G401 (cell line): ENCODE results near the gene CLUH. TPM values are rescaled to one million over a fixed set of nuclear protein-coding genes. Genes with fewer than 3 reads are reported as not detected.

ENCODE experiments used
- DNase-seq: peaks from one replicate; pipeline ENCODE4 v3.0.0-alpha.2; 2015; ENCODE audit warnings: low spot score
- in situ Hi-C: cut with HindIII; loops from 2 replicates; pipeline ENCODE4 v1.10.0; 2016; ENCODE audit warnings: low sequenced_read_pairs, mixed read lengths
- total RNA-seq: library from RNA; depleted of rRNA; stranded (reverse); fragments of >200 nt; shearing (Covaris generic); gene quantifications from 2 replicates; pipeline ENCODE4 v1.2.3, GENCODE V29; 2014; rRNA removed

Gene CLUH
- total RNA-seq, result 54.1 and 58.1 TPM in 2 replicates

- in situ Hi-C loops, result no loop called here
- DNase-seq, result peak; percentile 94
Observed at GRCh38 chr17:2711608-2712299, at the start of gene CLUH. CLUH (minus strand) TSS chr17:2711764; CDS start chr17:2711661, 103 bp downstream.

GRCh38 chr17:2758870-2759269 is 47.3 kb upstream of the CLUH start:
- no peak for DNase-seq
- in situ Hi-C loops, result no loop called here

DNA sequence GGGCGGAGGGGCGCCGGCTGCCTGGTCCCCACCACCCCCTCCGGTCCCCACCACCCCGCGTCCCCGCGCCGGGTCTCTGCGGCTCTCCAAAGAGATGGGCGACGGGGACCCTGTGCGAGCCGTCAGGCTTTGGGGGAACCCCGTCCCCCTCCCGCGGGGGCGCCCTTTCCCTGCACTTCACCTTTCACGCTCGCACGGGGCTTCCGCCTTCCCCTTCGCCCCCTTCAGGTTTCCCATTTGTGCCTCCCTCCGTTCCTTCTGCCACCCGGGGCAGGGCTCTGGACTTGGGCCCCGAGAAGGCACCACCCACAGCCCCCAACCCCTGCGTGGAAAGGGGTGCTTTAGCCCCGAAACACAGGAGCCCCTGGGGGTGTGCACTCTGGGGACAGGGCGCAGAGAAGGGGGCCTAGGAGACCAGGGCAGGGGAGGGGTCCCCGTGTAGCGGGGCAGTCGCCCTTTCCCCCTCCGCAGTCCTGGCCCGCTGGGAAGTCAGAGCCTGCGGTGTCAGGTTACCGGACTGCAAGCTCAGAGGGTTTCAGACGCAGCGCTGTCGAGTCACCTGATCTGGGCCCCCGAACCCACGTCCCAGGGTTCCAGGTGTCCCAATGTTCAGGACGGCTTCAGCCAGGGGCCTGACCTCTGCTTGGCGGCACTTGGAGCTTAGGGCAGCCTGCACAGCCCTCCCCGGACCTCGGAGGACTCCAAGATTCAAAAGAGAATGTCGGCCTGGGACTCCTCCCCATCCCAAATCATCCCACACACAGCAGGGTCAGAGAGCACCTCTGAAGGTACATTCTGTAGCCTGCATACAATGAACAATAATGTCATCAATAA is 44.5 kb upstream of the CLUH start:
- in situ Hi-C loops, result no loop called here
- DNase-seq, result no peak

DNA sequence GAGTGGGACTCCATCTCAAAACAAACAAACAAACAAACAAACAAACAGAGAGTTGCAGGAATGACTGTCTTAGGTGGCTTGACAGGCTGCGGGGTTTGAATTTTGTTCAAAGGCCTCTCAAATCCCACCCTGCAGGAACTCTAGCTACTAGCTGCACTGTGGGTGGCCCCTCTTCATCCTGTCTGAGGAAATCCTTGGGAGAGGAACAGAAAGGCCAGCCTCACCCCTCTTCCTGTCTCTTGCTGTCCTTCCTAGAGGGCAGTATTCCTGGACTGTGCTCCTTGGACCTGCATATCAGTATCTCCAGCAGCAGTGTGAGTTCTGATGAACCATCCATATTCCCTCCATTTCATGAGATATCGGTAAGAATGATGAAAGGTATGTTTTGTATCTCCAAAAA is 39.9 kb upstream of the CLUH start:
- in situ Hi-C loops, result no loop called here
- no peak for DNase-seq

DNA sequence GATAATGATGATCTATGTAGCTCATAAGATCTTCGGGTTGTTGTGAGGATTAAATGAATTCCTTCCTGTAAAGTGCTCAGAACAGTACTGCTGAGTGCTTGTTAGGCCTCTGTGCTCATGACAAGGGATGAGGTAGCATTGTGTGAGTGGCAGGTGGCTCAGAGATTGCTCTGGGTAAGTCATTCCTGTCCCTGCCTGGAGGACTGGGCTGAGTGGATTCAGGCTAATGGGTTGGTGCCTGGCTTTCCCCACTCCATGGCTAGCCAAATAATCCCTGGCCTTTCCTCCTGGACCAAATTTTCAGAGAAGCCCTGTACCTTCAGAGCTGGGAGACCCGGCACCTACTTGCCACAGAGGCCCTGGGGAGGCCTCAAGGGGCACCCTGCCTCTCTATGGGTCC is 39.2 kb upstream of the CLUH start:
- in situ Hi-C loops, result no loop called here
- no peak for DNase-seq

DNA sequence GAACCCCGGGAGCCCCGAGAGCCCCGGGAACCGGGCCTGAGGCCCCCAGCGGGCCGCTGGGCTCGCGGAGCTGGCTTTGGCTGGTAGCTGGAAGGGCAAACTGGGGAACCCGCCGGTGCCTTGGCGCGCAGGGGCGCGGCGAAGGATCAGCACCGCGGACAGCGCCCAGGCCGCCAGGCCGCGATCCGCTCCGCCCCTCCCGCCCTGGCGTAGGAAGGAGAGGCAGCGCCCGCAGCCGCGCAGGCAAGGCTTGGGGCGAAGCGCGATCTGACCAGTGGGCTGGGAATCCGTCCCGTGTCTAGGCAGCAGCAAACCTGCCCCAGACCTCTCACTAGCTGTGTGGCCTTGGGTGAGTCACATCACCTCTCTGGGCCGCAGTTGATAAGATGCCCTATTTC is 38.2 kb upstream of the CLUH start:
- in situ Hi-C loops, result no loop called here
- DNase-seq, result peak; percentile 74

DNA sequence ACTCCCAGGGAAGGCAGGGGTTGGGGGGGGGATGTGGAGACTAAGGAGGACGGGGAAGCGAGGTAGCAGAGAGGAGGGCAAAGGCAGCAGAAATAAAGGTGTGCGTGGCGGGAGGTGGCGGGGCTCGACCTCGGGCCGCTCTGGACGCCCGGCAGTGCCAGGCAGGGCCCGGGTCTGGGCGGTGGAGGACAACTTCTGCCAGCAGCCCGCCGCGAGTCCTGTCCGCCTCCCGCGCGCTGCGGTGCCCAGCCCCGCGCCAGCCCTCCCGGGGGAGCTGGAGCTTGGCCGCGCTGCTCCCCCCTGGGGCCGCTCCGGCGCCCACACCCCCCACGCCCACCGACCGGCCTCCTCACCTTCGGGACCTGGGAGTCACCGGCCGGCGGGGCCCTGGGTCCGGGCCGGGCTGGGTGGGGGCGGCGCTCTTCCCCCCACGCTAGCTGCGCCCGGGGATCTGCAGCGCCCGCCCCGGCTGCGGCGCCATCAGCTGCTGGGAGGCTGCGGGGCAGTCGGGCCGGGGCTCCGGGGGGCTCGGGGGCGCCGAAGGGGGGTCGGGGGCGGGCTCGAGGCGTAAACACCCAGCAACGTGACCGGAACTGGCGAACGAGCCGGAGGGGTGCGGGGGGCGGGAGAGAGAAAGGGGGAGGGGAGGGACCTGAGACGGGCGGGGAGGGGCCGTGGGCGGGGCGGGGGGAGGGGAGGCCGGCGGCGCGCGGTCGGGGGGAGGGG is 37.7 kb upstream of the CLUH start, which contains the start of gene CCDC92B:
TSS of gene CCDC92B (minus strand) at position 595 of the 726 bp plus-strand sequence. CDS start 14,507 bp downstream, outside the sequence.
- in situ Hi-C loops, result no loop called here
- DNase-seq, result peak; percentile 63

DNA sequence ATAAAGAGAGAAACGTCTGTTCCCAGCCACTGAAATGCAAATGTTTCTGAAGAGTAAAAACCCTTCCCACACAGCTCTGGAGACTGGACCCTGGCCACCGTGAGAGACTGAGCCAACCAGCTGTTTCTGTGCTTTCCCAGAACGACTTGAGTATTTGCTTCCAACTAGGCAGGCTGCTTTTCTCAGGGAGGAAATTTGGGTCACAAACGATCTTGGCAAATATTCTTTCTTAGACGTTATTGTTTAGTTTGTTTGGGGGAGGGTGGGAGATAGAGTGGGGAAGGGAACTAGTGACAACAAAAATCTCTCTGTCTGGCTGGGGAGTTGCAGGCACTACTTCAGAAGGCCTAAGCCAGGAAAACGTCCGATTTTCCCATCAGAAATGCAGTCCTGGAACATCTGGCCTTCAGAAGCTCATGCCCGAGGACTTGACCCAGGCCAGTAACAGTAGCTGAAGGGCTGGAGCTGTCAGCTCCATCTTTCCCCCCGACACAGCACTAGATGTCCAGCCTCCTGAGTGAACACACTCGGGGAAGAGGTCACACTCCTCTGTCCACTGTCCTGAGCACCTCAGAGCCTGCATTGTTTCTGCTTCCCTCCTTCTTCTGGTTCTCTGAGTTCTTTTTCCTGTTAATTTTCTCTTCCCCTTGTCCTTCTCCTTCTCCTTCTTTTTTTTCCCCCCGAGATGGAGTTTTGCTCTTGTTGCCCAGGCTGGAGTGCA is 33.9 kb upstream of the CLUH start:
- in situ Hi-C loops, result no loop called here

DNA sequence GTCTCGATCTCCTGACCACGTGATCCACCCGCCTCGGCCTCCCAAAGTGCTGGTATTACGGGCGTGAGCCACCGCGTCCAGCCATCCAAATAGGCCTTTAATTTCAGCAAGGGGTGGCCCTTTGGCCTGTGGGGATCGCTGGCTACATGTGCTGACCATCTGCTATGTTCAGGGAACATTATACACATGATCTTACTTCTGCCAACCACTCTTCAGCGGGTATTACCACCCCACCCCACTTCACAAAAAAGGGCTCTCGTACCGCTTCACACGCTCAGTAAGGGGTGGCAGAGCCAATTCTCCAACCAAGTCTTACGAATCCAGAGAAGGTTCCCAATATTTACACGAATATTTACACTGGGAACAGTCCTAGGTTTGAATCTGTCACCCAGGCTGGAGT is 26.1 kb upstream of the CLUH start:
- peak; percentile 69 for DNase-seq
- in situ Hi-C loops, result no loop called here

More for the DNA sequence above, 33.9 kb upstream of the CLUH start:
- no peak for DNase-seq

GRCh38 chr17:2736956-2737355 is 25.4 kb upstream of the CLUH start:
- DNase-seq, result peak; percentile 61
- in situ Hi-C loops, result no loop called here

- in situ Hi-C loops, result no loop called here
- DNase-seq, result no peak
Observed at GRCh38 chr17:2735896-2736295, 24.3 kb upstream of the CLUH start.

DNA sequence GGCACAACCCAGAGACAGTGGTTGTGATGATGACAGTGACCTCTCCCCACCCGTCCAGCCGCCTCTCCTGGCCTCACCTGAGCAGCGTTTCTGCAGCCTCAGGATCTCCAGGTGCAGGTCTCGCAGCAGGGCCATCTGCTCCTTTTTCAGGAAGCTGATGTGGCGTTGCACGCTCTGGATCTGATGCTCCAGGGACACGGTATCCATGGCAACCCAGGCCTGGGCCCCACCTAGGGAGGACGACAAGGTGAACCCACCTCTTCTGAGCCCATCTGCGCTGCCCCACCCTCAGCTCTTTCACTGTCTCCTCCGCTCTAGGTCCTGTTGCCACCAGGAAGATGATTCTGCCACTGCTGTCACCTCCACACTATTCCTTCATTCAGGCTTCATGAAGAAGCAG is 23.4 kb upstream of the CLUH start:
- DNase-seq, result no peak
- in situ Hi-C loops, result no loop called here

- no peak for DNase-seq
- in situ Hi-C loops, result no loop called here
Observed at GRCh38 chr17:2731807-2732206, 20.2 kb upstream of the CLUH start.

DNA sequence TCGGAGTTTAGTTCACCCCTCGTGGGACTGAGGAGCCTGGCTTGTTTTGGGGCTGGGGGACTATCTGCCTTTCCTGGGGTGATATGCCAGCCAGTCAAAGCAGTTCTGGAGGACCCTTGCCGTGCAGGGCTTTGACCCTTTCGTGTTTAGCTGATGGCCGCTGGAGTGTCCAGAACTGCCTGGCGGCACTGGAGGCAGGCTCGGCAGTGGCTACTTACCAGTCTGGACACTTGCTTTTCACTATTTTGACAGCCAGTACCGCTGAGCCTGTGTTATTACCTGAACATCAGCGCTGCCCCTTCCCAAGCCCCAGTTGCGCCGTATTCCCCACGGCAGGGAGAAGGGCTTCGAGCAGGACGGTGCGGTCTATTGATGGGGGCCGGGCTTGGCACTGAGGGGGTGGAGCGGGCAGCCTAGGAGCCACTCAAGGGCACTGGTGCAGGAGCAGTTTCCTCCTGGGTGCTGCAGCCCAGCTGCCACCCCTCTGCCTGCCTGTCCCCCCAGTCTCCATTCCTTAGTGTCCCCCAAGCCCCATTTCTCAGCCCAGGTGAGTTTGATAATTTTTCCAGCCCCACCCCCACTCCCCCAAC is 19.3 kb upstream of the CLUH start:
- no peak for DNase-seq
- in situ Hi-C loops, result no loop called here

DNA sequence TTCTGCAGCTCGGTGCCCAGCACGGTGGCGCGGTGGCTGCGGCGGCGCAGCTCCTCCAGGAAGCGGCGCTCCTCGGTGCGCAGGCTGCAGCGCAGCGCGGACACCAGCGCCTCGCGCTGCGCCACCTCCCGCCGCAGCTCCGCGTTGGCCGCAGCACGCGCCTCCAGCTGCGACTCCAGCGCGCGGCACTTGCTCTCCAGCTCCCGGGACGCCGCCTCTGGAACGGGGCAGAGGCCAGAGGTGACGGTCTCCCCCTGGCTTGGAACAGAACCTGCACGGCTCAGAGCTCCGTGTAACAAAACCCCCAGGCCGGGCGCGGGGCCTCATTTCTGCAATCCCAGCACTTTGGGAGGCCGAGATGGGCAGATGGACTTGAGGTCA is 13.2 kb upstream of the CLUH start:
- peak; percentile 47 for DNase-seq
- in situ Hi-C loops, result no loop called here

DNA sequence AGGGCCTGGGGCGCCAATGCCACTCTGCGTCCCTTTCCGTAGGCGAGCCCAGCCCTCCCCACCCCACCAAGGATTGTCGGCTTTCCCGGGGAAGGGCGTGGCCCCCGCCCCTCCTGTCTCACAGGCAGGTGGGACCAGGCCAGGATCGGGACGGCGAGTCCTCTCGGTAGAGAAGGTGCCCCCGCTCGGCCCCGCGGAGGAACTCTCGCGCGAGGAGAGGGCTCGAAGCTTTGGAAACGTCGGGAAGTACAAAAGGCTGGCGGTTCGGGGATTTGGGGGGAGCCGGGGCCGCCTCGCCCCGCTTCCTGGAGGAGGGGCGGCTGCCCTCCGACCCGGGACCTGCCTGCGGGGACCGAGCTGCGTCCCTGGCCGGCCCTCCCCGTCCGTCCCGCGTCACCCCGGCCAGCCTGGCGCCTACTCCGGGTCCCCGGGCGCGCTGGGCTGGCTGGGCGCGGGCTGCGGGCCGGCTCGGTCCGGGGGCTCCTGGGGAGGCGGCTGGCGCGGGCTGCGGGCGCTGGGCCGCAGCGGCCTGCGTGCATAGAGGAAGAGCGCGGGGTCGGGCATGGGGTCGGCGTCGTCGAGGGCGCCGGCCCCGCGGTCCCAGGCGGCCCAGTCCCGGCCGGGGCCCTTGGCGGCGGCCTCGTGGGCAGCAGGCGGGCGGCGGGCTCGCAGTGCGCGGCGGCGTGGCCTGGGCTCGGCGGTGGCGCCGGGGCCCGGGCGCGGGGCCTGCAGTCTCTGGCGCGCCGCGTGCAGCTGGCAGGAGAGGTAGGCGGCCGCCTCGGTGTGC is 12.6 kb upstream of the CLUH start:
- no peak for DNase-seq
- in situ Hi-C loops, result no loop called here

- in situ Hi-C loops, result no loop called here
- no peak for DNase-seq
Observed at GRCh38 chr17:2723505-2723996, 12.0 kb upstream of the CLUH start.

DNA sequence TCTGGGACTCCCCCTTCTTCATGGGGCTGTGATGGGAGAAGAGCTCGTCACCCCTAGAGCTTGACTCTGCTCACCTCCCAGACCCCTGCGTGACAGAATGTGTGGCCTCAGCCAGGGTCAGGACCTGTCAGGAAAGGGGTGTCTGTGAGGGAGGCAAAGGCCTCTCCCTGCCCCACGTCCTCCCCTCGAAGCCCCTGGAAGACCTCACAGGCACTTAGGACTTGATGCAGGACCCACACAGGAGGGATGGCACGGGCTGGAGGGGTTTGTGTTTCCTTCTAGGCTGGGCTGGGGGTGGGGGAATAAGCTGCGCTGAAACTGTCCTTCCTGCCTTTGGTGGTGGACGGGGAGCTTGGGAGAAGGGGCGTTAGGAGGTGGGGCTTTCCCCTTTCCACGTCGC is 11.0 kb upstream of the CLUH start:
- no peak for DNase-seq
- in situ Hi-C loops, result no loop called here
